Measurements from ENCODE around the gene ACAP2.

ACAP2 gene

GRCh38 chr3:195257454-195258448 lies 185.1 kb downstream of the ACAP2 start:
- DNase-seq: no peak

- DNase-seq: no peak
These were observed 186.0 kb downstream of the ACAP2 start for GRCh38 chr3:195256639-195257453.

- DNase-seq: no peak
These were observed 187.0 kb downstream of the ACAP2 start for GRCh38 chr3:195255571-195256501.

GRCh38 chr3:195255176-195255500 lies 187.7 kb downstream of the ACAP2 start:
- DNase-seq: no peak

- DNase-seq: no peak
These were observed 188.2 kb downstream of the ACAP2 start for GRCh38 chr3:195254454-195255175.

GRCh38 chr3:195253923-195254432 lies 188.8 kb downstream of the ACAP2 start:
- DNase-seq: no peak

GRCh38 chr3:195251336-195252065 lies 191.3 kb downstream of the ACAP2 start:
- no peak for DNase-seq

GRCh38 chr3:195250473-195251251 lies 192.2 kb downstream of the ACAP2 start:
- no peak for DNase-seq

GRCh38 chr3:195249858-195250464 lies 192.9 kb downstream of the ACAP2 start:
- DNase-seq: no peak

GRCh38 chr3:195249057-195249770 lies 193.6 kb downstream of the ACAP2 start:
- no peak for DNase-seq

GRCh38 chr3:195248281-195248680 lies 194.5 kb downstream of the ACAP2 start:
- no peak for DNase-seq

GRCh38 chr3:195247863-195248189 lies 195.0 kb downstream of the ACAP2 start:
- no peak for DNase-seq

- DNase-seq: no peak
These were observed 195.5 kb downstream of the ACAP2 start for GRCh38 chr3:195247086-195247862.

- DNase-seq: no peak
These were observed 196.2 kb downstream of the ACAP2 start for GRCh38 chr3:195246581-195246995.

- DNase-seq: no peak
These were observed 197.3 kb downstream of the ACAP2 start for GRCh38 chr3:195245531-195245951.

- no peak for DNase-seq
These were observed 201.0 kb downstream of the ACAP2 start for GRCh38 chr3:195241592-195242355.

- DNase-seq: no peak
These were observed 201.9 kb downstream of the ACAP2 start for GRCh38 chr3:195240939-195241338.

Measured in CD4-positive, alpha-beta T cell treated with Interleukin-17A for 4 hours (primary cell).